H1 (cell line): ENCODE data around the gene THAP7. TPM values are rescaled to one million over a fixed set of nuclear protein-coding genes. Genes with fewer than 3 reads are reported as not detected.

ENCODE experiments used
- ATF2 ChIP-seq: IDR thresholded peaks from 2 replicates; pipeline ENCODE4 v1.6.1; 2012; ENCODE audit warnings: low read length, inconsistent platforms
- RBBP5 ChIP-seq: IDR thresholded peaks from 2 replicates; pipeline ENCODE4 v1.7.1; 2012; ENCODE audit warnings: low read depth, mild to moderate bottlenecking, inconsistent platforms, low read length, moderate library complexity, borderline replicate concordance
- RXRA ChIP-seq: IDR thresholded peaks from 2 replicates; pipeline ENCODE4 v1.6.1; 2011; ENCODE audit warnings: low read depth, mild to moderate bottlenecking, low read length, moderate library complexity; ENCODE audit not compliant: insufficient read depth
- SP2 ChIP-seq: IDR thresholded peaks from 2 replicates; pipeline ENCODE4 v1.6.1; 2012; ENCODE audit warnings: mild to moderate bottlenecking, low read length, inconsistent platforms
- TAF1 ChIP-seq: IDR thresholded peaks from 2 replicates; pipeline ENCODE4 v1.6.1; 2011; ENCODE audit warnings: mild to moderate bottlenecking, low read depth, low read length
- USF2 ChIP-seq: IDR thresholded peaks from 2 replicates; pipeline ENCODE4 v1.6.1; 2011; ENCODE audit warnings: low read length, improper control_type of control experiment
- polyA plus RNA-seq, 7 experiments: library from polyadenylated mRNA; depleted of rRNA in 3 of 7; stranded (reverse) in 5 of 7; unstranded in 2 of 7; fragments of >200 nt in 5 of 7; fragments of 200-250 nt in 2 of 7; gene quantifications; 1 replicate in 5 of 7; 2 replicates in 1 of 7; 4 replicates in 1 of 7; pipeline versions ENCODE4 v1.2.1 to v1.2.3, GENCODE V29; 2011 to 2013; ENCODE audit warnings: missing spikeins in 2 of 7, mixed read lengths in 2 of 7
- total RNA-seq: library from RNA; stranded (reverse); fragmentation: NEBNext Ultra II Directional; extraction: Animal tissue kit (Norgen Biotek cat#: 25700); gene quantifications from 2 replicates; pipeline ENCODE4 v1.2.1, GENCODE V29; 2021

Gene THAP7
- total and polyA plus RNA-seq, 2 of the 8 experiments (the other 6 are each of a cell fraction or from before 2014, with no cell fraction given), result 16.9 to 32.5 TPM

- no peak for TF ChIP-seq ATF2
- TF ChIP-seq USF2, result no peak
- TF ChIP-seq RBBP5, result no peak
- no peak for TF ChIP-seq RXRA
- no peak for TF ChIP-seq SP2
- TF ChIP-seq TAF1, result no peak
These were observed 45.4 kb downstream of the THAP7 start (continued) for GRCh38 chr22:20956258-20957101.
